Omental fat pad (tissue), 4 donors: ENCODE measurements around the gene PCBP4. TPM values are rescaled to one million over a fixed set of nuclear protein-coding genes. Genes with fewer than 3 reads are reported as not detected.

Source experiments
- ATAC-seq: fragments of 150-250 bp; one replicate; pipeline ENCODE4 v1.9.1; 2016; ENCODE audit warnings: mild to moderate bottlenecking, moderate library complexity; ENCODE audit not compliant: low FRiP score
- DNase-seq: peaks from one replicate; pipeline ENCODE4 v3.0.0-alpha.2; 2019; ENCODE audit warnings: low spot score
- total RNA-seq, 4 donors: library from RNA; depleted of rRNA; stranded (reverse); fragments of >200 nt; gene quantifications; one replicate each; pipeline ENCODE4 v1.1.0, GENCODE V29; 2016
- TF ChIP-seq, protein P1 (sequence below), 3 donors: fragments of 450-650 bp; IDR thresholded peaks; one replicate each; pipeline ENCODE4 v1.5.1; 2016 to 2017; ENCODE audit warnings: antibody characterized with exemption in 3 of 3, mild to moderate bottlenecking in 3 of 3, moderate library complexity in 2 of 3

The PCBP4 gene
- total RNA-seq, 4 donors from 2014 or later: 21.4 to 84.0 (median 23.4) TPM

DNA sequence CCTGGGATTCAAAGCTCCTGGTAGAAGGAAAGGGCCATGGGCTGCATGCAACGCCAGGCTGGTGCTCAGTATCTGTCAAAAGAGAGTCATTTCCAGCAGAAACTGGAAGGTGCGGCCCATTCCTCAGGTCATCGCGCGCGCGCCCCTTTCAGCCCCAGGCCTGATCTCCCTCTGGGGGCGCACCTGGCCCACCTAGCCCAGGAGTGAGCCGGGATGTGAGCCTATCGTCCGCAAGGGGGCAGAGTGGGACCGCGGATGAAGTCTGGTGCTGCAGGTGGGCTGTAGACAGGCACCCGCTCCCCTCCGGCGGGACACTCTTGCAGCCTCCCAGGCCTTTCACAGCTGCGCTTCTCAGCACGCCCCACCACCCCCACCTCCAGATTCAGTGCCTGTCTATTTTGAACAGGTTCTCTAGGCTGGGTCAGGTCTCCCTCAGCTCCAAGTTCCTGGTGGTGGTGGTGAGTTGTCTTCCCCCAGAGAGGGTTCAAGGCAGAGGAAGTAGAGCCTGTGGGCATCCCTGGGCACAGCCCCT, 34.3 kb upstream of the PCBP4 start:
- TF ChIP-seq, protein P1, sequence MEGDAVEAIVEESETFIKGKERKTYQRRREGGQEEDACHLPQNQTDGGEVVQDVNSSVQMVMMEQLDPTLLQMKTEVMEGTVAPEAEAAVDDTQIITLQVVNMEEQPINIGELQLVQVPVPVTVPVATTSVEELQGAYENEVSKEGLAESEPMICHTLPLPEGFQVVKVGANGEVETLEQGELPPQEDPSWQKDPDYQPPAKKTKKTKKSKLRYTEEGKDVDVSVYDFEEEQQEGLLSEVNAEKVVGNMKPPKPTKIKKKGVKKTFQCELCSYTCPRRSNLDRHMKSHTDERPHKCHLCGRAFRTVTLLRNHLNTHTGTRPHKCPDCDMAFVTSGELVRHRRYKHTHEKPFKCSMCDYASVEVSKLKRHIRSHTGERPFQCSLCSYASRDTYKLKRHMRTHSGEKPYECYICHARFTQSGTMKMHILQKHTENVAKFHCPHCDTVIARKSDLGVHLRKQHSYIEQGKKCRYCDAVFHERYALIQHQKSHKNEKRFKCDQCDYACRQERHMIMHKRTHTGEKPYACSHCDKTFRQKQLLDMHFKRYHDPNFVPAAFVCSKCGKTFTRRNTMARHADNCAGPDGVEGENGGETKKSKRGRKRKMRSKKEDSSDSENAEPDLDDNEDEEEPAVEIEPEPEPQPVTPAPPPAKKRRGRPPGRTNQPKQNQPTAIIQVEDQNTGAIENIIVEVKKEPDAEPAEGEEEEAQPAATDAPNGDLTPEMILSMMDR (IDR thresholded peaks at IDR 0.05): peak in 2 of 3 donors; percentile 63 to 86
- DNase-seq (peak; percentile 60), ATAC-seq (peak; percentile 74)

DNA sequence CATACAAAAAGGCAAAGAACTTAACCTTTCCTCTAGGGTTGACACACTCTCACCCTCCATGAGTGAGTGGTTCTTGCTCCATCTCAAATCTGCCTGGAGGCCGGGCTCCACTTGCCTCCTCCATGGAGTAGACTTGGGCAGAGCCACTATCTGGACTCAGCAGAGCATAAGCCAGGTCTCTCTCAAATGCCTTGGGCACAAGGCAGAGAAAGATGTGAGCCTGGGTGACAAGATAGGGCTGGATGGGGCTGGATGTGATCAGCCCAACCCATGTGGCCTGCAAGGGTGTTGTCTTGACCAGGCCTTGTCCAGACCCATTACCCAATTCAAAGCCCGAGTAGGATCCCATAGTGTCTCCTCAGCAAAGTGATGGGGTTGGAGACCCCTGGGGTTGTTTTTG, 32.6 kb upstream of the PCBP4 start:
- TF ChIP-seq, protein P1 (IDR thresholded peaks at IDR 0.05): no peak
- ATAC-seq (no peak), DNase-seq (no peak)

DNA sequence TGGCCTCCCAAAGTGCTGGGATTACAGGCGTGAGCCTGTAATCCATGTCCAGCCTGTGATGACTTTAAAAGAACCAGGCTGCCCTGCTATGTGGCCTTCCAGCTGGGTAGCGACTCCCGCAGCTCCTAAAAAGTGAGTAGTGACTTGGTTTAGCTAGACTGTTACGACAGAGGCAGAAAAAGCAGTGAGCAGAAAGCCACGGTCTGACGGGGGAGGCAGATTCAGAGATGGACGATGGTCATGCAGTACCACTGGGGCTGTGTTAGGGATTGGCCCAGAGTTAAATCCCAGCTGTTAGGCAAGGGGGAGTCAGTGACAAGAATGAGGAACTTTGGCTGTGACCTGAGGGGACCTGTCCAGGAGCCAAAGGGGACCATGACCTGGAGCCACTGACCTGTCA, 31.5 kb upstream of the PCBP4 start:
- ATAC-seq (no peak), DNase-seq (no peak)
- TF ChIP-seq, protein P1 (IDR thresholded peaks at IDR 0.05): no peak

DNA sequence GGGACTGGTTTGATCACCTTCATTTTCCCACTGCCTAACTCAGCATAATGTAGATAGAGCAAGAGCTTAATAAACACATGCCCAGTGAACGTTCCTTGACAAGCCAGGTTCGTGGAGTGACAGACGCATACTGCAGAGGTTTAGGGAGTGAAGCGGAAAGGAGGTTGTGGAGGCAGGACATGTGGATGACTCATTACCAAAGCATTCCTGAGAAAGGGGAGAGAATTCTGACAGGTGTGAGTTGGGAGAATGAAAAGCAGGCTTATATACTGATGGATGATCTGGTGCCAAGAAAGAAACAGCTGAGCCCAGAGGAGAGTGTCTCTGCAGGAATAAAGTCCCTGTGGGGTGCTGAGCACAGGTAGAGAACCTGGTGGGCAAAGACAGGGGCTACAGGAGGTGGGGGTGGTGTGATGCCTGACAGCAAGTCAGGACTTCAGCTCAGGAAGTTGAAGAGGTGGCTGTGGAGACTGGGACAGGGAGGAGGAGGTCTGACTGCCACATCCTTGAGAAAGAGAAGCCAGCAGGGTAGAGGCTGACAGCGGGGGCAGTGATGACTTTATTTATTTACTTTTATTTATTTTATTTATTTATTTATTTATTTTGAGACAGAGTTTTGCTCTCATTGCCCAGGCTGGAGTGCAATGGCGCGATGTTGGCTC, 30.8 kb upstream of the PCBP4 start:
- DNase-seq (no peak), ATAC-seq (no peak)
- TF ChIP-seq, protein P1 (IDR thresholded peaks at IDR 0.05): no peak

DNA sequence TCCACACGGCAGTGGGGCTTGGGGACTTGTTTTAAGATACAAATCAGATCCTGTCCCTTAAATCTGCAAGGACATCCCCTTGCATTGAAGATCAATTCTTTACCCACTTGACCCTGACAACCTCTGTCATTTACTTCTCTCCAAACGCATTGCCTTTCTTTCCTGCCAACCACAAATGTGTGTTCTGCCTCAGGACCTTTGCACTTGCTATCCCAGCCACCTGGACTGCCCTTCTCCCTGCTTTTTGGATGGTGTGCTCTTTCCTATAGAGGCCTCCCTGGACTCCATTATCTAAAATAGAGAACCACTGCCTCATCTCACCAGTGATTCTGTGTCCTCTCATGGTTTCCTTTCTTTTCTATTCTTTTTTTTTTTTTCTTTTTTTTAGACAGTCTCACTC, 29.9 kb upstream of the PCBP4 start:
- TF ChIP-seq, protein P1 (IDR thresholded peaks at IDR 0.05): no peak
- DNase-seq (no peak), ATAC-seq (no peak)

DNA sequence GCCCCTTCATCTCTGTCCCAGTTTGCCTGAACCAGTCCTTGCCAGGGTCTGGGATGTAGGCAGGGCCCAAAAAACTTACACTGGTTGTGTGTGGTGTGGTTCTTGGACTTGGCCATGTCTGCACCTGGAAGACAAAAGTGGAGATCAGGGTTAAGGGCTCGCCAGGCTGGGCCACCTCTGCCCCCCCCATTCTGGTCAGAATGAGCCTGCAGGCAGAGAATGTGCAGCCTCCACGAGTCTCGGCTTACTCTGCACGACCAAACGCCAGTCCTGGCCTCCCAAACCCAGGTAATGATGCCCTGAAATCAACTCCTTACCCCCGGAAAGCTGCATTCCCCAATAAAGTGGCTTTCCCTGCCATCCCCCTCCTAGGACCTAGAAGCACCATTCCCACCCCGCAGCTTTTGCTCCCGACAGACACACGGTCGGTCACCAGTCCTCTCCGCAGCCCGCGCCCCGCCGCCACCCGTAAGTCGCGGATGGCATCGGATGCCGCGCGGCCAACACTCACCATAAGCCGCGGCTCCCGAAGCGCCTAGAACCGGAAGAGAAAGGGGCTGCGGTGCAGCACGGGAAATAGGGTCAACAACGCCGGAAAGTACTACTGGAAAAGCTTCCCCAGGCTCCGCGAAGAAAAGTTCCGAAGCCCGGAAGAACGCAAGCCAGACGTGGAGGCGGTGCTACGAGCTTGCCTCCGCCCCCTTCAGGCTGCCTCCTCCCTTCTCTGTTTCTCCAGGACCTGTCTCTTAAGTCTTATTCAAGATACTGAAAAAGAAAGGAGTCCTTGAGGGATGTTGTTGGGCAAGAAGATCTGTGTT, 28.3 kb upstream of the PCBP4 start, which contains the start of gene RPL29:
RPL29 (minus strand) TSS at position 550 of the 818 bp plus-strand sequence; CDS start at position 116, 434 bp downstream.
- DNase-seq (peak; percentile 51), ATAC-seq (peak; percentile 97)
- TF ChIP-seq, protein P1 (IDR thresholded peaks at IDR 0.05): no peak
